Measurements from ENCODE around the gene OR5M3.

The OR5M3 gene

DNA sequence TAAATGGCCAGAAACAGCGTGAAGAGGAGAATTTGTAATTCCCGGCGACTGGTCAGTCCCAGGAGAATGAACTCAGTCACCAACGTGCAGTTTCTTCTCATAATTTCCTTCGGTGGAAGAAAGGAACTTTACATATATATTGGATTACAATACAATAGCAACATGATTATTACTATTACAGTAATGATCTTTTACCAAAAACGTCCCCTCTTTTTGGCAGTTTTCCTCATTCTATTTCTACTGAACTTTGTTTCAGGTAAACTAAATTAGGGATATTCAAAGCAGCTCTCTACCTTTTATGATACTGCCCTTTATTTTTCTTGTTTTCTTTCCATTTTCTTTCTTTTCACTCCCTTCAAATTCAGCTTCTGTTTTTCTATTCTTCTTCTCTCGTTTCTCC, 18.1 kb upstream of the OR5M3 start, which contains the start of gene OR5M8:
Gene OR5M8 (minus strand): TSS at position 101 of the 400 bp plus-strand sequence. CDS start 0 bp downstream, at position 101.
- CTCF ChIA-PET, result no interaction called here
- H3K4me3 ChIP-seq (ENCODE audit: low read depth, low read length), result no peak within 1 kb of the TSS
- POLR2A ChIA-PET, result no interaction called here
- DNase-seq (ENCODE audit: low read depth, low spot score), result no peak
- TF ChIP-seq, protein P1, sequence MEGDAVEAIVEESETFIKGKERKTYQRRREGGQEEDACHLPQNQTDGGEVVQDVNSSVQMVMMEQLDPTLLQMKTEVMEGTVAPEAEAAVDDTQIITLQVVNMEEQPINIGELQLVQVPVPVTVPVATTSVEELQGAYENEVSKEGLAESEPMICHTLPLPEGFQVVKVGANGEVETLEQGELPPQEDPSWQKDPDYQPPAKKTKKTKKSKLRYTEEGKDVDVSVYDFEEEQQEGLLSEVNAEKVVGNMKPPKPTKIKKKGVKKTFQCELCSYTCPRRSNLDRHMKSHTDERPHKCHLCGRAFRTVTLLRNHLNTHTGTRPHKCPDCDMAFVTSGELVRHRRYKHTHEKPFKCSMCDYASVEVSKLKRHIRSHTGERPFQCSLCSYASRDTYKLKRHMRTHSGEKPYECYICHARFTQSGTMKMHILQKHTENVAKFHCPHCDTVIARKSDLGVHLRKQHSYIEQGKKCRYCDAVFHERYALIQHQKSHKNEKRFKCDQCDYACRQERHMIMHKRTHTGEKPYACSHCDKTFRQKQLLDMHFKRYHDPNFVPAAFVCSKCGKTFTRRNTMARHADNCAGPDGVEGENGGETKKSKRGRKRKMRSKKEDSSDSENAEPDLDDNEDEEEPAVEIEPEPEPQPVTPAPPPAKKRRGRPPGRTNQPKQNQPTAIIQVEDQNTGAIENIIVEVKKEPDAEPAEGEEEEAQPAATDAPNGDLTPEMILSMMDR (IDR thresholded peaks at IDR 0.05; ENCODE audit: insufficient read depth, low read length, missing control alignments), result no peak

DNA sequence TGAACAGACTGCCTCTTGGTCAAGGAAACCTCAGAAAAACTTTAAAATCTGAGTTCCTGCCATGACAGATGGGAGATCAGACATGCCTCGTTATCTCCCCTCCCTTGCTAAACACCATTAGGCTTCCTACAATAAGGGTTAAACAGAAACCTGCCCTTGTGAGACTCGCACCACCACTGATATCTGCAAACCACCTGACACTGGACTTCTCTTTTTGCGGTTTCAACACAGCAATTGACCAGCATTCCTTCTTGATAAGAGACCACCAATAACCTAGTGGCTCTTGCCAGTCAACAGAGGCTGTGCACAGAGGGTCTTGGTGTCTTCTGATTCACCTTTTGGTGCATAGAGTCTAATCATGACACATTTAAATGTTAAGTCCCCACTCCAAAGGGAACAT, 13.6 kb upstream of the OR5M3 start:
- ChIA-PET CTCF (no interaction called here), POLR2A (no interaction called here)
- H3K4me3 ChIP-seq (ENCODE audit: low read depth, low read length), result no peak overlapping the region
- no peak for DNase-seq (ENCODE audit: low read depth, low spot score)
- TF ChIP-seq, protein P1 (IDR thresholded peaks at IDR 0.05; ENCODE audit: insufficient read depth, low read length, missing control alignments), result no peak

- ChIA-PET CTCF (no interaction called here), POLR2A (no interaction called here)
- TF ChIP-seq, protein P1 (IDR thresholded peaks at IDR 0.05; ENCODE audit: insufficient read depth, low read length, missing control alignments), result no peak
- DNase-seq (ENCODE audit: low read depth, low spot score), result no peak
- H3K4me3 ChIP-seq (ENCODE audit: low read depth, low read length), result no peak overlapping the region
Observed at GRCh38 chr11:56474729-56475235, 1.6 kb upstream of the OR5M3 start.

- DNase-seq (ENCODE audit: low read depth, low spot score), result no peak
- no peak overlapping the region for H3K4me3 ChIP-seq (ENCODE audit: low read depth, low read length)
- TF ChIP-seq, protein P1 (IDR thresholded peaks at IDR 0.05; ENCODE audit: insufficient read depth, low read length, missing control alignments), result no peak
- ChIA-PET CTCF (no interaction called here), POLR2A (no interaction called here)
Observed at GRCh38 chr11:56457076-56457475, 16.1 kb downstream of the OR5M3 start.

DNA sequence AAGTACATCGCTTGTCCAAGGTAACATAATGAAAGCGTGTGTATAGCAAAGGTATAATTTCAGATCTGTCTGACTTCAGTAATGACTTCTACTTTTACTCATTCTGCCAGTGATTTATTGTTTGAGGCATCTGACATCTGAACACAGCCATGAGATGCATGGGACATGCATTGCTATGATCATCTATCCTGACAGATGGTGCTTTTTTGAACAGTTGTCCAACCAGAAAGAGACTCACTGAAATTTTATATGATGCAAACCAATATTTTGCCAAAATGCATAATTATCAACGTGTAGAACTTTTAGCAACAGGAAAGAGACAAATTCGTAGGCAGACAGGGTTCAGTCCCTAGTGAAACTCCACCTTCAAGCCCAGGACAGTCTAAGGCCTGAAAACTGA, 19.6 kb downstream of the OR5M3 start:
- TF ChIP-seq, protein P1 (IDR thresholded peaks at IDR 0.05; ENCODE audit: insufficient read depth, low read length, missing control alignments), result no peak
- ChIA-PET POLR2A (no interaction called here), CTCF (no interaction called here)
- no peak for DNase-seq (ENCODE audit: low read depth, low spot score)
- no peak overlapping the region for H3K4me3 ChIP-seq (ENCODE audit: low read depth, low read length)

Measured in AG04449 (cell line).